NCI-H1417 (cell line): ENCODE measurements around the gene LARGE1.
A peak's percentile ranks its signal among the peaks of the same experiment; 100 is the strongest.
"Not testable (repeated sequence)": the region's sequence is repeated elsewhere in the genome, so short reads cannot be mapped to it uniquely, and the experiment has no call there.

Experiments used
- DNase-seq, 3 experiments: peaks; one replicate each; lab custom pipeline; 2025; lab: John Stamatoyannopoulos, UW

Gene LARGE1

GRCh38 chr22:33477120-33478111 is 442.9 kb downstream of the LARGE1 start:
- DNase-seq: no peak

- no peak for DNase-seq
Observed at GRCh38 chr22:33476716-33477115, 443.6 kb downstream of the LARGE1 start.

GRCh38 chr22:33476206-33476605 is 444.1 kb downstream of the LARGE1 start:
- DNase-seq: no peak

GRCh38 chr22:33474587-33474986 is 445.7 kb downstream of the LARGE1 start:
- no peak for DNase-seq

GRCh38 chr22:33472462-33473344 is 447.6 kb downstream of the LARGE1 start:
- no peak for DNase-seq

GRCh38 chr22:33470456-33470855 is 449.8 kb downstream of the LARGE1 start:
- DNase-seq: no peak

GRCh38 chr22:33467620-33468095 is 452.6 kb downstream of the LARGE1 start:
- no peak for DNase-seq

GRCh38 chr22:33467080-33467479 is 453.2 kb downstream of the LARGE1 start:
- DNase-seq: no peak

- DNase-seq: no peak
Observed at GRCh38 chr22:33465554-33465953, 454.7 kb downstream of the LARGE1 start.

- DNase-seq: no peak
Observed at GRCh38 chr22:33464698-33465097, 455.6 kb downstream of the LARGE1 start.

GRCh38 chr22:33461698-33462434 is 458.4 kb downstream of the LARGE1 start:
- DNase-seq: no peak

- DNase-seq: not testable (repeated sequence)
Observed at GRCh38 chr22:33461245-33461644, 459.0 kb downstream of the LARGE1 start.

- DNase-seq: no peak
Observed at GRCh38 chr22:33459137-33459536, 461.1 kb downstream of the LARGE1 start.

GRCh38 chr22:33456511-33456910 is 463.8 kb downstream of the LARGE1 start:
- no peak for DNase-seq

GRCh38 chr22:33455036-33455435 is 465.2 kb downstream of the LARGE1 start:
- DNase-seq: no peak

- peak in 1 of 3 experiments; percentile 40 for DNase-seq
Observed at GRCh38 chr22:33451866-33452469, 468.3 kb downstream of the LARGE1 start.

GRCh38 chr22:33450756-33451155 is 469.5 kb downstream of the LARGE1 start:
- DNase-seq: no peak

GRCh38 chr22:33447733-33448132 is 472.5 kb downstream of the LARGE1 start:
- DNase-seq: no peak

- DNase-seq: no peak
Observed at GRCh38 chr22:33443683-33444082, 476.6 kb downstream of the LARGE1 start.

GRCh38 chr22:33440756-33441155 is 479.5 kb downstream of the LARGE1 start:
- no peak for DNase-seq

- DNase-seq: peak in 1 of 3 experiments; percentile 3
Observed at GRCh38 chr22:33438273-33438672, 482.0 kb downstream of the LARGE1 start.
